H1 (cell line): ENCODE measurements around the gene BCO2. TPM values are rescaled to one million over a fixed set of nuclear protein-coding genes. Genes with fewer than 3 reads are reported as not detected.

ENCODE experiments used
- CTCF ChIA-PET: fragments of 300-600 bp; sonication (Branson Sonifier 250); formaldehyde crosslinking; loops from one replicate; lab custom pipeline; 2021; ENCODE audit not compliant: partially characterized antibody; lab: Charles Lee
- POLR2A ChIA-PET: fragments of 300-600 bp; sonication (Branson Sonifier 250); formaldehyde crosslinking; loops from one replicate; lab custom pipeline; 2021; ENCODE audit warnings: inconsistent platforms; ENCODE audit not compliant: partially characterized antibody; lab: Charles Lee
- DNase-seq, 2 experiments: peaks; one replicate each; pipeline versions ENCODE4 v3.0.0 to v3.0.0-alpha.2; 2010 to 2022; ENCODE audit warnings: low spot score in 2 of 2, low read depth in 1 of 2, mixed read lengths in 1 of 2
- FAIRE-seq: peaks from 2 replicates; lab custom pipeline; 2011; peaks lifted over from hg19 to GRCh38; lab: Jason Lieb, UNC
- H2AFZ ChIP-seq: 2 replicates; pipeline ENCODE4 v1.8.1; 2012; ENCODE audit warnings: low read length, inconsistent platforms
- H2AK5ac ChIP-seq: 2 replicates; pipeline ENCODE4 v1.6.1; 2013; ENCODE audit warnings: low read depth, low read length
- H2BK120ac ChIP-seq: replicated peaks from 2 replicates; pipeline ENCODE3; 2013; ENCODE audit warnings: low read depth, low read length, inconsistent platforms
- H2BK12ac ChIP-seq: 2 replicates; pipeline ENCODE4 v1.6.1; 2013; ENCODE audit warnings: low read depth, low read length
- H2BK15ac ChIP-seq: 2 replicates; pipeline ENCODE4 v1.6.1; 2013; ENCODE audit warnings: low read length
- H2BK20ac ChIP-seq: 2 replicates; pipeline ENCODE4 v1.6.1; 2013; ENCODE audit warnings: low read length
- H2BK5ac ChIP-seq: 2 replicates; pipeline ENCODE4 v1.6.1; 2013; ENCODE audit warnings: low read depth, low read length
- H3K14ac ChIP-seq: 2 replicates; pipeline ENCODE4 v1.6.1; 2013; ENCODE audit warnings: inconsistent platforms; ENCODE audit not compliant: insufficient read length
- H3K18ac ChIP-seq: 2 replicates; pipeline ENCODE4 v1.6.1; 2013; ENCODE audit warnings: low read length; ENCODE audit errors: extremely low read depth
- H3K23ac ChIP-seq: 2 replicates; pipeline ENCODE4 v1.6.1; 2013; ENCODE audit warnings: inconsistent platforms; ENCODE audit not compliant: insufficient read length
- H3K23me2 ChIP-seq: 2 replicates; pipeline ENCODE4 v1.6.1; 2013; ENCODE audit warnings: low read depth, low read length
- H3K27ac ChIP-seq: 2 replicates; pipeline ENCODE4 v1.6.1; 2011; ENCODE audit warnings: low read depth, low read length, inconsistent platforms
- H3K27me3 ChIP-seq, 4 experiments: replicated peaks in 1 of 4; 1 replicate in 1 of 4; 2 replicates in 3 of 4; pipeline versions ENCODE4 v1.6.1 to v1.8.1; 2011 to 2013; ENCODE audit warnings: low read length in 3 of 4, mild to moderate bottlenecking in 3 of 4, inconsistent platforms in 2 of 4, mixed read lengths in 2 of 4, moderate library complexity in 1 of 4; ENCODE audit not compliant: control insufficient read depth in 3 of 4, insufficient read depth in 3 of 4; ENCODE audit errors: extremely low read depth in 1 of 4
- H3K36me3 ChIP-seq, 4 experiments: 2 replicates each; pipeline versions ENCODE4 v1.6.1 to v1.8.1; 2011 to 2013; ENCODE audit warnings: mild to moderate bottlenecking in 4 of 4, low read length in 3 of 4, moderate library complexity in 2 of 4, control low read depth in 1 of 4, inconsistent platforms in 1 of 4; ENCODE audit not compliant: insufficient read depth in 4 of 4, control insufficient read depth in 2 of 4
- H3K4ac ChIP-seq: replicated peaks from 2 replicates; pipeline ENCODE3; 2013; ENCODE audit warnings: low read length, low read depth, mixed read lengths, inconsistent platforms; ENCODE audit not compliant: insufficient read length
- H3K4me1 ChIP-seq, 4 experiments: replicated peaks in 1 of 4; 1 replicate in 1 of 4; 2 replicates in 3 of 4; pipeline versions ENCODE4 v1.6.1 to v1.8.1; 2011 to 2013; ENCODE audit warnings: low read length in 3 of 4, inconsistent platforms in 2 of 4, mixed read lengths in 1 of 4; ENCODE audit not compliant: insufficient read depth in 4 of 4, control insufficient read depth in 3 of 4
- H3K4me2 ChIP-seq, 2 experiments: 2 replicates each; pipeline versions ENCODE4 v1.6.1 to v1.8.1; 2011 to 2013; ENCODE audit warnings: low read depth in 2 of 2, low read length in 2 of 2, control low read depth in 1 of 2, inconsistent platforms in 1 of 2, mild to moderate bottlenecking in 1 of 2; ENCODE audit not compliant: insufficient read depth in 1 of 2
- H3K4me3 ChIP-seq, 4 experiments: fragments of 200-600, 300-600 bp in 1 of 4; sonication (generic), shearing (Covaris generic), sonication (Bioruptor Twin) in 1 of 4; 2 replicates each; pipeline versions ENCODE4 v1.5.1 to v1.8.1; 2011 to 2016; ENCODE audit warnings: low read length in 4 of 4, low read depth in 3 of 4, control low read depth in 2 of 4, inconsistent platforms in 2 of 4, mild to moderate bottlenecking in 2 of 4, mixed read lengths in 1 of 4, moderate library complexity in 1 of 4; ENCODE audit not compliant: insufficient read depth in 2 of 4; ENCODE audit errors: extremely low read depth in 1 of 4
- H3K56ac ChIP-seq: replicated peaks from 2 replicates; pipeline ENCODE3; 2013; ENCODE audit warnings: low read depth, mild to moderate bottlenecking, mixed read lengths, low read length, inconsistent platforms; ENCODE audit not compliant: insufficient read length
- H3K79me1 ChIP-seq: 2 replicates; pipeline ENCODE4 v1.6.1; 2013; ENCODE audit warnings: low read depth, low read length, control low read depth
- H3K79me2 ChIP-seq, 2 experiments: 2 replicates each; pipeline versions ENCODE4 v1.6.1 to v1.8.1; 2012 to 2013; ENCODE audit warnings: low read length in 2 of 2, mild to moderate bottlenecking in 2 of 2, inconsistent platforms in 1 of 2; ENCODE audit not compliant: insufficient read depth in 2 of 2, control insufficient read depth in 1 of 2
- H3K9ac ChIP-seq, 4 experiments: replicated peaks in 1 of 4; 1 replicate in 1 of 4; 2 replicates in 3 of 4; pipeline versions ENCODE4 v1.6.1 to v1.8.1; 2011 to 2013; ENCODE audit warnings: low read depth in 3 of 4, low read length in 3 of 4, control low read depth in 2 of 4, mild to moderate bottlenecking in 2 of 4, moderate library complexity in 2 of 4, inconsistent platforms in 1 of 4; ENCODE audit errors: extremely low read depth in 1 of 4
- H3K9me3 ChIP-seq, 2 experiments: 2 replicates each; pipeline versions ENCODE4 v1.6.1 to v1.8.1; 2012 to 2013; ENCODE audit warnings: mild to moderate bottlenecking in 2 of 2, moderate library complexity in 2 of 2, control low read depth in 1 of 2, inconsistent platforms in 1 of 2, low read depth in 1 of 2, low read length in 1 of 2, mixed read lengths in 1 of 2; ENCODE audit not compliant: insufficient read depth in 2 of 2
- H4K20me1 ChIP-seq, 2 experiments: replicated peaks in 1 of 2; 2 replicates each; pipeline versions ENCODE3 to v1.8.1; 2011 to 2013; ENCODE audit warnings: inconsistent platforms in 2 of 2, low read length in 2 of 2, mild to moderate bottlenecking in 1 of 2; ENCODE audit not compliant: insufficient read depth in 2 of 2, control insufficient read depth in 1 of 2
- H4K5ac ChIP-seq: 2 replicates; pipeline ENCODE4 v1.6.1; 2013; ENCODE audit warnings: low read length, low read depth, mixed read lengths, inconsistent platforms; ENCODE audit not compliant: insufficient read length
- H4K8ac ChIP-seq: 2 replicates; pipeline ENCODE4 v1.8.0; 2013; ENCODE audit warnings: mild to moderate bottlenecking, moderate library complexity, low read length, inconsistent platforms; ENCODE audit not compliant: insufficient read depth; ENCODE audit errors: extremely low read depth
- H4K91ac ChIP-seq: replicated peaks from 2 replicates; pipeline ENCODE3; 2013; ENCODE audit warnings: low read length, mixed read lengths, inconsistent platforms; ENCODE audit not compliant: insufficient read length
- BCL11A ChIP-seq, 2 experiments: IDR thresholded peaks; one replicate each; pipeline ENCODE4 v1.6.1; 2011; ENCODE audit warnings: low read depth in 2 of 2, low read length in 2 of 2, mild to moderate bottlenecking in 2 of 2
- CBX8 ChIP-seq: fragments of 300-800, 300-1000 bp; sonication (generic); IDR thresholded peaks from 2 replicates; pipeline ENCODE4 v1.7.1; 2016; ENCODE audit warnings: low read depth, low read length, borderline replicate concordance
- GTF2F1 ChIP-seq: IDR thresholded peaks from 2 replicates; pipeline ENCODE4 v1.6.1; 2012; ENCODE audit warnings: low read depth, low read length, improper control_type of control experiment, borderline replicate concordance
- HDAC2 ChIP-seq, 2 experiments: fragments of 300-600 bp in 1 of 2; sonication (generic) in 1 of 2; IDR thresholded peaks; 2 replicates each; pipeline ENCODE4 v1.6.1; 2011 to 2012; ENCODE audit warnings: low read depth in 2 of 2, low read length in 2 of 2, mild to moderate bottlenecking in 2 of 2, moderate library complexity in 2 of 2, borderline replicate concordance in 1 of 2, inconsistent platforms in 1 of 2
- MAX ChIP-seq: IDR thresholded peaks from 2 replicates; pipeline ENCODE4 v1.6.1; 2012; ENCODE audit warnings: inconsistent platforms
- SIRT6 ChIP-seq: IDR thresholded peaks from one replicate; pipeline ENCODE4 v1.7.1; 2012; ENCODE audit warnings: low read length, inconsistent platforms
- WGBS, 2 experiments: shearing (Covaris generic) in 1 of 2; methylation state at CpG; one replicate each; pipeline versions ENCODE4 v1.1.6 to v1.1.7; 2013 to 2015; ENCODE audit warnings: low lambda C conversion rate in 2 of 2, mixed read lengths in 2 of 2, inconsistent platforms in 1 of 2, low coverage in 1 of 2, missing lambda C conversion rate in 1 of 2; ENCODE audit not compliant: insufficient replicate concordance in 2 of 2, insufficient coverage in 1 of 2, insufficient read length in 1 of 2; ENCODE audit errors: extremely low coverage in 1 of 2, missing lambda C conversion rate in 1 of 2; 5-methylcytosine and 5-hydroxymethylcytosine counted together
- polyA plus RNA-seq, 7 experiments: library from polyadenylated mRNA; depleted of rRNA in 3 of 7; stranded (reverse) in 5 of 7; unstranded in 2 of 7; fragments of >200 nt in 5 of 7; fragments of 200-250 nt in 2 of 7; gene quantifications; 1 replicate in 5 of 7; 2 replicates in 1 of 7; 4 replicates in 1 of 7; pipeline versions ENCODE4 v1.2.1 to v1.2.3, GENCODE V29; 2011 to 2013; ENCODE audit warnings: missing spikeins in 2 of 7, mixed read lengths in 2 of 7
- total RNA-seq: library from RNA; stranded (reverse); fragmentation: NEBNext Ultra II Directional; extraction: Animal tissue kit (Norgen Biotek cat#: 25700); gene quantifications from 2 replicates; pipeline ENCODE4 v1.2.1, GENCODE V29; 2021

The BCO2 gene
- total and polyA plus RNA-seq, 2 of the 8 experiments (the other 6 are each of a cell fraction or from before 2014, with no cell fraction given): 0.42 to 0.82 TPM

GRCh38 chr11:112215621-112216020 is 40.3 kb downstream of the BCO2 start:
- DNase-seq: no peak
- CTCF ChIA-PET: interaction anchor here (0.6 to 1.1 kb wide), 3 partner anchors 62 to 784 kb away, joined by 3 to 7 read pairs (median 3); no protein-coding TSS in a partner anchor
- no peak for FAIRE-seq

More at GRCh38 chr11:112215621-112216020, 40.3 kb downstream of the BCO2 start:
- no peak overlapping the region for H3K4me3 ChIP-seq
- 92% methylated on average over 6 of the region's 6 CpGs; no CpG with 5 or more reads in 1 of the 2 experiments for WGBS, 2 experiments
- no peak overlapping the region for H4K5ac ChIP-seq
- H3K9ac ChIP-seq: no peak overlapping the region
- no peak overlapping the region for H2BK5ac ChIP-seq
- no peak overlapping the region for H2AFZ ChIP-seq
- H4K20me1 ChIP-seq: no peaks in the 10 kb centered on the region
- no peaks in the 10 kb centered on the region; the same call in 1 of the 2 replicates for H3K23me2 ChIP-seq
- no peaks in the 10 kb centered on the region for H3K79me2 ChIP-seq
- H4K8ac ChIP-seq: no peak overlapping the region
- H2BK12ac ChIP-seq: no peak overlapping the region
- no peak overlapping the region for H2BK120ac ChIP-seq
- no peak for TF ChIP-seq SIRT6
- TF ChIP-seq HDAC2 (IDR thresholded peaks at IDR 0.05; ENCODE audit: borderline replicate concordance in 1 of 2, low read depth in 2 of 2, low read length in 2 of 2): no peak
- TF ChIP-seq BCL11A (IDR thresholded peaks at IDR 0.05; ENCODE audit: low read depth in 2 of 2, low read length in 2 of 2): no peak
- TF ChIP-seq CBX8: no peak
- no peak for TF ChIP-seq MAX
- no peak for TF ChIP-seq GTF2F1
- H3K9me3 ChIP-seq: no peaks in the 10 kb centered on the region
- no peaks in the 10 kb centered on the region for H3K4me1 ChIP-seq
- H3K36me3 ChIP-seq: no peaks in the 10 kb centered on the region
- no peak overlapping the region for H2BK20ac ChIP-seq
- no peak overlapping the region for H3K14ac ChIP-seq
- no peak overlapping the region for H3K4me2 ChIP-seq
- POLR2A ChIA-PET: interaction anchor here (1.1 kb wide), 1 partner anchor 11 kb away, joined by 3 read pairs; no protein-coding TSS in a partner anchor
- no peak overlapping the region for H3K18ac ChIP-seq
- no peaks in the 10 kb centered on the region for H3K79me1 ChIP-seq
- H3K23ac ChIP-seq: no peak overlapping the region
- no peak overlapping the region for H2BK15ac ChIP-seq
- no peak overlapping the region for H4K91ac ChIP-seq
- no peaks in the 10 kb centered on the region for H3K27me3 ChIP-seq
- no peak overlapping the region for H3K27ac ChIP-seq
- H3K56ac ChIP-seq: no peak overlapping the region
- no peak overlapping the region for H2AK5ac ChIP-seq
- H3K4ac ChIP-seq: no peak overlapping the region
